ENCODE data around the gene THAP7. TPM values are rescaled to one million over a fixed set of nuclear protein-coding genes. Genes with fewer than 3 reads are reported as not detected.

Gene THAP7
- total RNA-seq, 4 donors from 2014 or later, result 16.2 to 45.9 (median 30.9) TPM

- peak within 1 kb of the TSS in 1 of 2 donors; percentile 54 for H3K27ac ChIP-seq
- no peaks in the 10 kb centered on the region for H3K27me3 ChIP-seq
- H3K9me3 ChIP-seq, result no peaks in the 10 kb centered on the region
- peak within 1 kb of the TSS; percentile 35 to 39 for H3K4me3 ChIP-seq
- peak; percentile 88 to 92 for DNase-seq
- no peaks in the 10 kb centered on the region for H3K4me1 ChIP-seq
- TF ChIP-seq POLR2A (IDR thresholded peaks at IDR 0.05), result no peak
- TF ChIP-seq CTCF (IDR thresholded peaks at IDR 0.05), result no peak
- intact Hi-C loops (cut with DNase I; ENCODE audit: low total_unique reads), result no loop called here
- H3K36me3 ChIP-seq, result no peaks in the 10 kb centered on the region
Observed at GRCh38 chr22:21045585-21046294, 43.8 kb upstream of the THAP7 start, which contains the start of gene LRRC74B. Gene LRRC74B, plus strand, starts transcription at chr22:21045946. Its CDS starts 41 bp downstream, at chr22:21045987.

GRCh38 chr22:21044931-21045584 lies 43.1 kb upstream of the THAP7 start:
- no peaks in the 10 kb centered on the region for H3K27me3 ChIP-seq
- H3K4me3 ChIP-seq, result peak overlapping the region; percentile 35 to 39
- no peaks in the 10 kb centered on the region for H3K36me3 ChIP-seq
- TF ChIP-seq POLR2A (IDR thresholded peaks at IDR 0.05) (no peak), CTCF (IDR thresholded peaks at IDR 0.05) (no peak)
- intact Hi-C loops (cut with DNase I; ENCODE audit: low total_unique reads), result no loop called here
- no peaks in the 10 kb centered on the region for H3K9me3 ChIP-seq
- DNase-seq, result no peak
- no peaks in the 10 kb centered on the region for H3K4me1 ChIP-seq
- H3K27ac ChIP-seq, result no peak overlapping the region

GRCh38 chr22:21043860-21044535 lies 42.1 kb upstream of the THAP7 start:
- Histone ChIP-seq H3K27me3 (no peaks in the 10 kb centered on the region), H3K9me3 (no peaks in the 10 kb centered on the region), H3K27ac (no peak overlapping the region), H3K4me3 (no peak overlapping the region), H3K4me1 (no peaks in the 10 kb centered on the region), H3K36me3 (no peaks in the 10 kb centered on the region)
- no peak for TF ChIP-seq CTCF (IDR thresholded peaks at IDR 0.05)
- TF ChIP-seq POLR2A (IDR thresholded peaks at IDR 0.05), result no peak
- intact Hi-C loops (cut with DNase I; ENCODE audit: low total_unique reads), result no loop called here
- no peak for DNase-seq

- Histone ChIP-seq H3K27ac (no peak overlapping the region), H3K9me3 (no peaks in the 10 kb centered on the region)
- intact Hi-C loops (cut with DNase I; ENCODE audit: low total_unique reads), result no loop called here
Observed at GRCh38 chr22:21042978-21043859, 41.3 kb upstream of the THAP7 start.

More at GRCh38 chr22:21042978-21043859, 41.3 kb upstream of the THAP7 start:
- Histone ChIP-seq H3K4me1 (no peaks in the 10 kb centered on the region), H3K27me3 (no peaks in the 10 kb centered on the region), H3K4me3 (no peak overlapping the region), H3K36me3 (no peaks in the 10 kb centered on the region)
- DNase-seq, result no peak
- TF ChIP-seq POLR2A (IDR thresholded peaks at IDR 0.05), result no peak
- TF ChIP-seq CTCF (IDR thresholded peaks at IDR 0.05), result no peak

All from uterus (tissue), 4 donors.